Erythroblast (primary cell): Measurements from ENCODE around the gene MRPL1.

Experiments used
- DNase-seq, 2 experiments: peaks; one replicate each; lab custom pipeline; 2025; lab: John Stamatoyannopoulos, UW
- GATA1 ChIP-seq: IDR thresholded peaks from 2 replicates; pipeline ENCODE4 v1.6.1; 2011; ENCODE audit warnings: low read depth, mild to moderate bottlenecking, control low read depth, low read length, moderate library complexity
- POLR2A ChIP-seq: IDR thresholded peaks from 2 replicates; pipeline ENCODE4 v1.6.1; 2011; ENCODE audit warnings: mild to moderate bottlenecking, low read length

Gene MRPL1

GRCh38 chr4:77996076-77996475, 133.4 kb downstream of the MRPL1 start:
- no peak for DNase-seq
- no peak for TF ChIP-seq POLR2A
- no peak for TF ChIP-seq GATA1

GRCh38 chr4:78001531-78001930, 138.9 kb downstream of the MRPL1 start:
- DNase-seq: no peak
- no peak for TF ChIP-seq GATA1
- no peak for TF ChIP-seq POLR2A

GRCh38 chr4:78002260-78002659, 139.6 kb downstream of the MRPL1 start:
- no peak for DNase-seq
- TF ChIP-seq POLR2A (no peak), GATA1 (no peak)
